Fibroblast of skin of left biceps (primary cell): ENCODE measurements around the gene LIMS3.
"Not testable (repeated sequence)": the region's sequence is repeated elsewhere in the genome, so short reads cannot be mapped to it uniquely, and the experiment has no call there.

ENCODE experiments used
- DNase-seq, 2 experiments: peaks; one replicate each; pipeline ENCODE4 v3.0.0-alpha.2; 2013; ENCODE audit warnings: low read depth in 2 of 2

The LIMS3 gene, protein sequence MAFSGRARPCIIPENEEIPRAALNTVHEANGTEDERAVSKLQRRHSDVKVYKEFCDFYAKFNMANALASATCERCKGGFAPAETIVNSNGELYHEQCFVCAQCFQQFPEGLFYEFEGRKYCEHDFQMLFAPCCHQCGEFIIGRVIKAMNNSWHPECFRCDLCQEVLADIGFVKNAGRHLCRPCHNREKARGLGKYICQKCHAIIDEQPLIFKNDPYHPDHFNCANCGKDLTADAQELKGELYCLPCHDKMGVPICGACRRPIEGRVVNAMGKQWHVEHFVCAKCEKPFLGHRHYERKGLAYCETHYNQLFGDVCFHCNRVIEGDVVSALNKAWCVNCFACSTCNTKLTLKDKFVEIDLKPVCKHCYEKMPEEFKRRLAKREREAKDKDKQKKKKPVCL

DNA sequence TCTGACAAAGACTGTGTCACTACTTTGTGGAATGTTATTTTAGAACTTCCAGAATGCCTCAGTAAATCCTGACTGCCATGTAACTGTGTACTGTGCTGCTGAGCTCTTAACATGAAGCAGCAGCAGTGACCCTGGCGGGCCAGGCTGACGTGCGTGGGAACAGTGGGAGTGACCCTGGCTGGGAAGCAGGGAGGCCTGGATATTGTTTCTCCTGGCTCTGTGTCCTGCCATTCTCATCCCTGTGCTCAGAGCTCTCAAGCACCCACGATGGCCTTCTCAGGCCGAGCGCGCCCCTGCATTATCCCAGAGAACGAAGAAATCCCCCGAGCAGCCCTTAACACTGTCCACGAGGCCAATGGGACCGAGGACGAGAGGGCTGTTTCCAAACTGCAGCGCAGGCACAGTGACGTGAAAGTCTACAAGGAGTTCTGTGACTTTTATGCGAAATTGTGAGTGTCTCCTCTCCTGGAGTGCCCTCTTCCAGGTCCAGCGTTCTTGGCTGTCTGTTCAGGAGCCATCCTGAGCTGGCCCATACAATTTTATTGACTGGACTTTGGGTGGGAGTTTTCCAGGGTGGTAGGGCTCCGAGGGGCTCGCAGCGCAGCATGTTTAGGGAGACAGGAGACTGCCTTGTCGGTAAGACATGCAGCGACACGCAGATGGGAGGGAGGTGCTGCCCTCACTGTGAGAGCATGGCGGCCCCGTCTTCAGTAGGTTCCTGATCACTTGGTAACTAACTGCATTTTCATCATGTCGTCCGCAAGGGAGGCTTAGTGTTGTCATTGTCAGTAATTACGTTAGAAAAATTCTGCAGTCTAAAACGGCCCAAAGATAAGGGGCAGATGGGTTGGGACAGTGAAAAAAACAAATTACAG is at the start of gene LIMS3:
Gene LIMS3 (plus strand): TSS at position 227 of the 875 bp plus-strand sequence. CDS start 41 bp downstream, at position 268.
- not testable (repeated sequence) for DNase-seq

DNA sequence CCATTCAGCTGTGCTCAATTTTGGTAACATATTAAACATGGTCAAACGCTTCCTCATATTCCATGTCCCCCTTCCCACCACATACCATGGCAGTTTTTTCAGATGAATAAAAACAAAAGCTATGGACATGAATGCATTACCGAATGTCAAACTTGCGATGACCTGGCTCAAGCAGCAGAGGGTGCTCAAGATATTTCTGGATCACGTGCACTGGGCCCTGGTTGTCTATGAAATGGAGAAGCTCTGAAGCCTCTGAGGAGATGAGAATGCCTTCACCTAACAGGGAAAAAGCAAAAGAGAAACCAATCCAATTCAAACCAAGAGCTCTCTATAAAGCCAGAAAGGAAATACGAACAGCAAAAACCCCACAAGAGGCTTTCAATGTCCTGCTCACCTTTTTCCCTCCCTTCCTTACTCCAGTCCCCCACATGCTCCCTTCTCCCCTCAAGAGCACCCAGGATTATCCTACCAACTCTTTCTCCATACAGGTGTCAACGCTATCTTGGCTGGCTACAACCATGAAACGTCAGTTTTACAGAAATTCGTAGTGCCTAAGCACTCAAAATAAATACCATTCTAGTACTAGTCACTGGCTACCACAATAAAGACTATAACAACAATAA is 27.2 kb upstream of the LIMS3 start:
- not testable (repeated sequence) for DNase-seq

DNA sequence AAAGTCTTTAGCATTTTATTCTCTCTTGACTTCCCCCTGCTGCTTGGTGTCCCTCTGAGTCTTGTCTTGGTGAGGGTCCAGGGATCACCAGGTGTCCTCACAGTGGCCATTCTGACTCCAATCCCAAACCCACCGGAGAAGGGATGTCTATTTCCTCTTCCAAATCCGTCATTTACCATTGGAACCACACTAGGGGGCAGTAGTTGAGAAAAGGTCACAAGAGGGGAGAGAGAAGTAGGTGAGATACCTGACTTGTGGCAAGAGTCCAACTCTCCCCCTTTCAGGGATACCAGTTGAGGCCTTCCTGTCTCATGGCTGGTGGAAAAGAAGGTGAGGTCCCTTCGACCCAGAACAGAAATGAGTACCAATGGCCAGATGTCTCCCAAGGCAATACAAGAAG is 21.9 kb upstream of the LIMS3 start:
- not testable (repeated sequence) for DNase-seq

DNA sequence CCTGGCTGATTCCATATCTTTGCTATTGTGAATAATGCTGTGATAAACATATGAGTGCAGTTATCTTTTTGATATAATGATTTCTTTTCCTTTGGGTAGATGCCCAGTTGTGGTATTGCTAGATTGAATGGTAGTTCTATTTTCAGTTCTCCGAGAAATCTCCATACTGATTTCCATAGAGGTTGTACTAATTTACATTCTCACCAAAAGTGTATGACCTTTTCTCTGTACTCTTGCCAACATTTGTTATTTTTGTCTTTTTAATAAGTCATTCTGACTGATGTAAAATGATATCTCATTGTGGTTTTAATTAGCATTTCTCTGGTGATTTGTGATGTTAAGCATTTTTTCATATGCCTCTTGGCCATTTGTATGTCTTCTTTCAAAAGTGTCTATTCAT is 16.4 kb upstream of the LIMS3 start:
- DNase-seq, result not testable (repeated sequence)

DNA sequence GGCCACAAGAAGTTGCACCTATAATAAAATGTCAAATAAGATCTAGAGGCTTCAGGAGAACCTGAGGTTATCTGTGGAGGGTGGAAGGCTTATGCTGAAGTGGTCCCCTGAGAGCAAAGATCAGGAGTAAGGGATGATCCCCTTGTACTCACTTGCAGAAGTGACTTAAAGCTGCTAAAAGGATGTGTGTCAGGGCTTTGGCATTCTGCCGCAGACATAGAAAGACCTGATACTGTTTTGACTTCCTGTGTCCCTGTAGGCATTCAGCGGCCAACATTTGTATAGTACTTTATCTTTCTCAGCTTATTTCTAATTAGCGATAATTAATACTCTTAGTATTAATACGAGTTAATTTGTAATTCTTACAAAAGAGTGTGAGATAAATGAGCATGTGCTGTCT is 10.1 kb upstream of the LIMS3 start:
- DNase-seq, result not testable (repeated sequence)

DNA sequence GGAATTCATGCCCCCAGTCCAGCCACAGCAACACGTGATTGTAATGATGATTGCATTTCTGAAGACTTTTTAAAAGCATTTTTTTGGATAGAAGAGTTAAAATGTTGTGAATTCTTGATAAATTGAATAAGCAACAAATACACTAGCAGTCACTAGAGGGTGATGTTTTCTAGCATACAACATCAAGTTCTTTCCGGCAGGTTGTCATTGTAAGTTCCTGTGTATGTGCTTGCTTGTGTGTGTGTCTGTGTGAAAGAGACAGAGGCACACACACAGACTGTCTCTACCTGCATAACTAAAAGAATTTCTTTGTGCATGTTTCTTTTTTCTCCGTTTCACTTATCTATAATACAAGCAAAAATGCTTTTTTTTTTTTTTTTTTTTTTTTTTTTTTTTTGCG is 8.6 kb upstream of the LIMS3 start:
- DNase-seq, result not testable (repeated sequence)

DNA sequence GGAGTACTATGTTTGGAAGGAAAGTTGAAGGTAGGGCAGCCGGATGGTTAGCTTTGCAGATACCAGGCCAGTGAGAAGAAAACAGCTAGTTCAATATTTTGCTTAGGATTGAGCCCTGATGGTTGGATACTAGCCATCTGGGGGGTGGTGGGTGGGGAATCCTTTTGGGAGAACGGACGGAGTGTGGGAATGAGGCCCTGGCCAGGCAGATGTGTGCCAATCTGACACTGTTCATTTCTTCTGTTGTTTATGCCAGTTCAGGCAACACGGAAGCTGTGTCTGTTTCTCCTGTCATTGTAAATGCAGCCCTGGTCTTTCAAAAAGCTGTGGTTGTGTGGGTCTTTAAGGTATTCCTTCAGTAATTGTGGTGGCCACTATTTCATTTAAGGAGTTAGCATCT is 7.5 kb upstream of the LIMS3 start:
- not testable (repeated sequence) for DNase-seq

DNA sequence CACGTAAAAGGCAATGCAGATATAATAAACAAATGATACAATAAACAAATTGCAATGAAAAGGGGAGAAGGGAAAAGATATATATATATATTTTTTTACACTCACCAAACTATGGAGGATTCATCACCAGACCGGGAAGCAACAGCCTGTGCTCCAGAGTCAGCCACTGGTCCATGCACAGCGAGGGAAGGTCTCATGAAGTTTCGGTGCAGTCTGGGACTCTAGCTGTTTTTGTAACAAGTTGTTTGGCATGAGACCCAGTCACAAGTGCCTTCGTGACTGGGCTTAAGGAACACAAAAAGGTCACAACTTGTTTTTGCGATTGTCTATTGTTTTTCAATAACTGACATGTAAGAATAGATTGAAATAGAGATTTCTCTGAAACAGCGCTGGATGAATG is 4.8 kb upstream of the LIMS3 start:
- DNase-seq, result not testable (repeated sequence)

DNA sequence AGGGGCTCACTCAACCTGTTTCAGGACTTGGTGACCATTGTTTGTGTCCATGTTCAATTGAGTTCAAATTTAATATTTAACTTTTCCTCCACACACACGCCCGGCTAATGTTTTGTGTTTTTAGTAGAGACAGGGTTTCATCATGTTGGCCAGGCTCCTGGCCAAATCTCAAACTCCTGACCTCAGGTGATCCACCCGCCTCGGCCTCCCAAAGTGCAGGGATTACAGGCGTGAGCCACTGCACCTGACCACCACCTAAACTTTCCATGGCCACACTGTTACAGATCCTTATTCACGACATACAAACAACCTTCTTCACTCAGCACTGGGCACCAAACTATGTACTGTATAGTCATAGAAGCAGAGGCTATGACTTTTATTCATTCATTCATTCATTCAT is 4.3 kb upstream of the LIMS3 start:
- DNase-seq, result not testable (repeated sequence)

DNA sequence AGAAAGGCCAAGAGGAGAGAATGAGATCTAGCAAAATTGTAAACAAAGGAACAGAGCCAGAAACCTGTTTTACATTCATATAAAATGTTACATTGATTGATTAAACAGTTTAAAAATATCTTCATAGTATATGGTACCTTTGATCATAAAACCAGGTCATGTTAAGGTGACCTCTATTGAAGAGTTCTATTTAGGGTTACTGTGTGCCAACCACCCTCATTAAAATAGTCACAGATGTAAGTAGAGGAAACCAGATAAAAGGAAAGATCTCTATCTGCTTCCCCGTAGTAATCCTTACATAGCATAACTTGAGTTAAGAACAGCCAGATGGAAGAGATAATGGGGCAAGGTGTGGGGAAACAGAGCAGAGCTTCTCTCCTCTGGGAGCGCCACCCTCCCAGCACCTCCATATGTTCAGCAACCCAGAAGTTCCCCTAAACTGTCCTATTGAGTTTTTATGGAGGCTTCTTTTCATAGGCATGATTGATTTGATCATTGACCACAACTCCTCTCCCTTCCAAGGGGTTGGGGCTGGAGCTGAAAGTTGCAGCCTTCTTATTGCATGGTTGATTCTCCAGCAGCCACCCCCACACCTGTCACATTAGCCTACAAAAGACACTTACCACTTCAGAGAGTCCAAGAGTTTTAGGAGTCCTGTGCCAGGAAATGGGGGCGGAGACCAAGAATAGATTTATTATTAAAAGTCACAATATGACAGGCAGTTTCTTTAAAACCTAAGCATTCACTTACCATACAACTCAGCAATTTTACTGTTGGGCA is 3.2 kb upstream of the LIMS3 start:
- DNase-seq, result not testable (repeated sequence)

DNA sequence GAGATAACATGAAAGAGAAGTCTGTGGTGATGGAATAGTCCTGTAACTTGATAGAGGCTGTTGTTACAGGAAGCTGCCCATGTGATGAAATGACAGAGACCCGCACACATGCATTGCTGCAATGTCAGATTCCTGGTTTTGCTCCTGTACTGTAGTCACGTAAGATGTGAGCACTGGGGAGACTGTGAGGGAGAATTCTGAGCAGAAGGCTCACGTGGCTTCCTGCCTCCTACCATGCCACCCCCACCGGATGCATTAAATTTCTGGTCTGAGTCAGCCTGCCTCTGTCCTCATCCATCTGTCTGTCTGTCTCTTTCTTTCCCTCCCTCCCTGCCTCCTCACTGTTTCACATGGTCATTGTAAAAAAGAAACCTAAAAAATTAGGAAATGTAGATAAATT is 2.3 kb upstream of the LIMS3 start:
- not testable (repeated sequence) for DNase-seq

DNA sequence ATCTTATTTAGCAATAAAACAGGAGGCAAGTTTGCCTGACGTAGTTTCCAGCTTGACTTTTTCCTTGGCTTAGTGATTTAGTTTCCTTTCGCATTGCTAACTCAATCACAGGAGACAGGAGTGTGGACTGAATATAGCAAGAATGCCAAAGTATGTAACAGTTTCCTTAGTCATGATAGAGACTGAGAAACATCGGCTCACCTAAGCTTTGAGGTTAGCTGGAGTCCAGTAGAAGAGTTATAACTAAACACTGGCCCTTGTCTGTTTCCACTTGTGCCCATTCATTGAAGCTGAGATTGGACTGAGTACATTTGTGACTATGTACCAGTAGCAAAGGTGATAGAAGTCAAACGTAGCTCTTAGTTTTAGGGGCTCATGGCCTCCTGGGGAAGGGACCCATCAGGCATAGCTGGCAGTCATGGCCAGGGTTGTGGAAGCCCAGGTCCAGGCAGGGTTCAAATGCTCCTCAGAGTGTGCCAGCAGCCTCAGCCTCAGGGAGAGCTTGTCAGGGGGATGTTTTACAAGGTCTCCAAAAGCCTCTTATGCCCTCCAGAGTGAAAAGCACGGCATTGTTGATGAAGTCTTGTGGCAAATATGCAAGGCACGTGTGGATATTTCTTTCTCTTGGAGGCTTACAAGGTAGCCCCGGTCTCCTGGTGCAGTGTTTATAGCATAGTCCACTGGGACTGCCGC is 573 bp upstream of the LIMS3 start:
- not testable (repeated sequence) for DNase-seq

DNA sequence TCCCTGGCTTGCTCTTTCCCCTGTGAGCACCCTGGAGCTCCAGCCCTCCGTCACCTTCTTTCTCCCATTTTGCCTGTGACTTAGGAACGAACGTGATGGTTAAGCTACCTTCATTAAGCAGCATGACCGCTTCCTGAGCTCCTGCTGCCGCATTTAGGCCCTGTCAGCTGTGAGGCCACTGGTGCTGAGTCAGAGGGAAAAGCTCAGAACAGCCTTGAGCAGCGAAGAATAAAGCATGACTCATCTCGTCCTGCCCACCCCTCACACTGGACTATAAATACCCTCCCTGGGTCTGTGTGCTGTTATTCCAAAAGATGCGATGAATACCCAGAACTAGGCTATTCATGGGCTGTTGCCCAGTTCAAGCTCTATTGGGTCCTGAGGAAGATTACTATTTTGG is 7.3 kb downstream of the LIMS3 start:
- DNase-seq, result not testable (repeated sequence)

DNA sequence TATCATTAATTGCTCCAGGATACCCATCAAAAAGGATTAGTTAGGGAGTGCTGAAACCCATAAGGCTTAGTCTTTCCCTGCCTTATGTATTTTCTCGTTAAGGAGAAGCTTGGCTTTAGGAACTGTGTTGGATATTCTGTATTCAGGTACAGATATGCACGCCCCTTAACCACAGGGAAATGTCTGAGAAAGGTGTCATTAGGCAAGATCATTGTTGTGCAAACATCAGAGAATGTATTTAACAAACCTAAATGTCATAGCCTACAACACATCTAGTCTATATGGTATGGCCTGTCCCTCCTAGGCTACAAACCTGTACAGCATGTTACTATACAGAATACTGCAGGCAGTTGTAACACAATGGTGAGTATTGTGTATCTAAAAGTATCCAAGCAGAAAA is 10.1 kb downstream of the LIMS3 start:
- not testable (repeated sequence) for DNase-seq

DNA sequence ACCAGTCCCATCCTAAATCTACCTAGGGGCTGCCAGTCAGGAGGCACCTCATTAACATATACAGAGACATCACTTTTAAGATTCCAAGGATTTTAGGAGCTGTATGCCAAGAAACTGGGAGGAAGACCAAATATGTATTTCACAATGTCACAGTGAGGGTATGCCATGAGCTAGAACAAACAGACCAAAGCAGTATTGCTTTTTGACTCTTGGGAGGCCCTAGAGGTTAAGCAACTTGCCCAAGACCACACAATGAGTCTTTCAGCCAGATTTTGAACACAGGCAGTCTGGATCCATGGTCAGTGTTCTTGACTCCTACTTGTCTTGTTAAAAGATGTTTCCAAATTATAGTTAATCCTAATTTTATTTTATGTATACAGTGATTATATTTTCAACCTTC is 12.3 kb downstream of the LIMS3 start:
- not testable (repeated sequence) for DNase-seq

DNA sequence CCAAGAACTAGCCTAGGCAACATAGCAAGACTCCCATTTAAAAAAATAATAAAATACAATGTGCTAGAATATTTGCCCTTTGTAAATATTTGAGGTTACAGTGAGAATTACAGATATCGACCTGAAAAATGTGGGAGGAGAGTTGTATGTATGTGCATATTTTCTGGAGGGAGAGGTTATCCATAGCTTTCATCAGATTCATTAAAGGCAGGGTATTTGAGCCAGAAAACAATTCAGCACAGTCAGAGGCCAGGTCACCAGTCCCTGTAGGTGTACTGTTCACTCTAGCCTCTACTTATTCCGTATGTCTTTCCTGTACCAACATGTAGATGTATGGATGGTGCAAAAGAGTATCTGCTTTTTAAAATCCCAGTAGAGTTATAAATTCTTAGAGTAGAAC is 15.4 kb downstream of the LIMS3 start:
- not testable (repeated sequence) for DNase-seq

DNA sequence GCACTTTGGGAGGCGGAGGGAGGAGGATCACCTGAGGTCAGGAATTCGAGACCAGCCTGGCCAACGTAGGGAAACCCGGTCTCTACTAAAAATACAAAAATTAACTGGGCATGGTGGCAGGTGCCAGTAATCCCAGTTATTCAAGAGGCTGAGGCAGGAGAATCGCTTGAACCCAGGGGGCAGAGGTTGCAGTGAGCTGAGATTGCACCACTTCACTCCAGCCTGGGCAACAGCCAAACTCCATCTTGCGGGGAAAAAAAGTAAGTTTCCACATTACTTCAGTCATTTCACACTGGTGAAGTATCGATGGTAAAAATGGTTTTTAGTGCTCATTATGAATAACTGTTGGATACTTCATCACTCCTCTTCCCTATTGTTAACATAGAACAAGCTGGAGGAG is 16.1 kb downstream of the LIMS3 start:
- not testable (repeated sequence) for DNase-seq

DNA sequence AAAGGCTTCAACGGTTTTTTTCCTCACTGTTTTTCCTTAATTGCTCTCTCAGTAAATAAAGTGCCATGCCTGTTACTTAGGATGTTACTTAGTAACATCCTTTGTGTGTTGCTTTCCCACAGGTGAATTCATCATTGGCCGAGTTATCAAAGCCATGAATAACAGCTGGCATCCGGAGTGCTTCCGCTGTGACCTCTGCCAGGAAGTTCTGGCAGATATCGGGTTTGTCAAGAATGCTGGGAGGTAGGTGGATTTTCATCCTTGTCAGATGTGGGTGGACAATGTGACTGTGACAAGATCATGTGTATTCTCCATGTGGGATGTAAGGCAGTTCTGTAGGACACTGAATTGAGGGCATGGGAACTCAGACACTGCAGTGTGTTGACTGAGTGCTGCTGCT is 17.3 kb downstream of the LIMS3 start:
- DNase-seq, result not testable (repeated sequence)

DNA sequence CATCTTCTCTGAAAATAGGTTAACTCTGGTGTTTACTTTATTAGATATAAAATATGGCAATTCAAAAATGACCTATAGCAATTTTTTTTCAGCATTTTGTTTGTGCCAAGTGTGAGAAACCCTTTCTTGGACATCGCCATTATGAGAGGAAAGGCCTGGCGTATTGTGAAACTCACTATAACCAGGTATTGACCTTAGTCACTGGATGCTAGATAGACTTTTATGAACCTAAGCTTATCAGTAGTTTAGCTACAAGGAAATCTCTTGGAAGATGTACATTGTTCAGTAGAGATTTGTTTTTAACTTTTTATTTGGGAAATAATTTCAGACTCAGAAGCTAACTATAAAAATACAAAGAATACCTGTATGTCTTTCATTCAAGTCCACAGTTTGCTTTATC is 21.7 kb downstream of the LIMS3 start:
- not testable (repeated sequence) for DNase-seq

DNA sequence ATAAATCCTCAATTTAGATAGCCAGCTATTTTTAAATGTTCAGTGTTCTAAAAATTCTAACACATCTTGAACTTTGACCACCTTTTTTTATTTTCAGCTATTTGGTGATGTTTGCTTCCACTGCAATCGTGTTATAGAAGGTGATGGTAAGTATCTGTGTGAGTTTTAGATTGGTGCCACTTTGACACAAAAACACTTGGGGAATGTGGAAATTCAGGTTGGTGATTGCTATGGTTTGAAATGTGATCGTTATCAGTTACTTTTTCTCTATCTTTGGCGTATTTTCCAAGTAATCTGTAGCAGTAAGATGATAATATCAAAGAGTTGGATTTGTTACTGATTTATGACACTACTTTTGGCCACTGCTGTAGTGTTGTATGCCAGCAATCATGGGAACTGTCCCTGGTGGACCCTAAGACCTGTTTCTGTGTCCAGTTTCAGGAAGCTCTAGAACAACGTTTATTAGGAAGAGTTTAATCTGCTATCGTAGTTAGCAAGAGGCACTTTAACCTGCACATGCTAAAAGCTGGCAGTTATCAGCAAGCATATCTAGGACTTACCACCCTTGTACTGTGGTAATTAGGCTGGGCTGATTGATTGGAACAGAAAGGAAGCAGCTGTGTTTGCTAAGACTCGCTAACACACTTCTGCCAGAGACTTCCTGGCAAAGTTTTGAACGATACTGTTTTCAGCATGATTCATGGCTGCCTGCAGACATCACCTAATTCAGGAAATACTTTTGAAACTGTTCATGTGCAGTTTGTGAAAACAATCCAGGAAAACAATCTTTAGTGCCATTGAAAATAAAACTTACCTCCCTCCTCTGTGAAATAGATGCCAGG is 23.3 kb downstream of the LIMS3 start:
- not testable (repeated sequence) for DNase-seq
